Gastrocnemius medialis (tissue), 4 donors: ENCODE data around the gene MALRD1. TPM values are rescaled to one million over a fixed set of nuclear protein-coding genes. Genes with fewer than 3 reads are reported as not detected.

Experiments
- ATAC-seq, 2 donors: fragments of 150-250 bp; one replicate each; pipeline ENCODE4 v1.9.1; 2016
- DNase-seq, 2 donors: peaks; one replicate each; pipeline ENCODE4 v3.0.0-alpha.2; 2019
- H3K27ac ChIP-seq, 4 donors: fragments of 200-600 bp; sonication (generic); 1 replicate in 1 of 4; 2 replicates in 3 of 4; pipeline ENCODE4 v1.5.1; 2016 to 2018; ENCODE audit warnings: mild to moderate bottlenecking in 2 of 4, moderate library complexity in 1 of 4
- H3K27me3 ChIP-seq, 3 donors: fragments of 200-600 bp; sonication (generic) in 2 of 3; 1 replicate in 1 of 3; 2 replicates in 2 of 3; pipeline versions ENCODE4 v1.5.1 to v1.6.0; 2016 to 2019; ENCODE audit warnings: mild to moderate bottlenecking in 1 of 3, moderate library complexity in 1 of 3
- H3K36me3 ChIP-seq, 2 donors: fragments of 200-600 bp; sonication (generic) in 1 of 2; one replicate each; pipeline ENCODE4 v1.5.1; 2017 to 2018
- H3K4me1 ChIP-seq, 2 donors: fragments of 200-600 bp; sonication (generic) in 1 of 2; one replicate each; pipeline ENCODE4 v1.5.1; 2016 to 2017; ENCODE audit warnings: mild to moderate bottlenecking in 2 of 2
- H3K4me3 ChIP-seq, 4 donors: fragments of 200-600 bp; sonication (generic) in 3 of 4; 1 replicate in 1 of 4; 2 replicates in 3 of 4; pipeline ENCODE4 v1.5.1; 2016 to 2019; ENCODE audit warnings: mild to moderate bottlenecking in 2 of 4
- H3K9me3 ChIP-seq, 3 donors: fragments of 200-600 bp; sonication (generic) in 2 of 3; 1 replicate in 1 of 3; 2 replicates in 2 of 3; pipeline ENCODE4 v1.5.1; 2016 to 2019
- POLR2A ChIP-seq, 2 donors: fragments of 450-650 bp; IDR thresholded peaks; one replicate each; pipeline ENCODE4 v1.6.1; 2017; ENCODE audit warnings: antibody characterized with exemption in 2 of 2, mild to moderate bottlenecking in 2 of 2, moderate library complexity in 2 of 2
- in situ Hi-C, 4 donors: fragments of 200-750 bp; cut with MboI; loops; one replicate each; pipeline versions ENCODE4 v1.15.0 to v1.8.0; 2017; ENCODE audit warnings: low sequenced_read_pairs in 4 of 4
- intact Hi-C: fragments of 100-400 bp; cut with DNase I; formaldehyde crosslinking; loops from one replicate; pipeline ENCODE4 v1.15.1; 2023; ENCODE audit warnings: low total_unique reads
- total RNA-seq, 4 donors: library from RNA; depleted of rRNA; stranded (reverse); fragments of >200 nt; gene quantifications; one replicate each; pipeline versions ENCODE4 v1.1.0 to v1.2.3, GENCODE V29; 2016
- TF ChIP-seq, protein P1 (sequence below), 5 experiments: fragments of 450-650 bp in 3 of 5; fragments of 200-600 bp in 2 of 5; sonication (generic) in 2 of 5; IDR thresholded peaks in 4 of 5; conservative IDR thresholded peaks in 1 of 5; 1 replicate in 4 of 5; 2 replicates in 1 of 5; pipeline ENCODE4 v1.5.1; 2016 to 2019; ENCODE audit warnings: antibody characterized with exemption in 5 of 5, mild to moderate bottlenecking in 3 of 5, moderate library complexity in 3 of 5

The MALRD1 gene
- total RNA-seq, 4 donors from 2014 or later, result 0.75 TPM; not detected in 3

- H3K27ac ChIP-seq, result peak overlapping the region in 2 of 4 donors; percentile 34 to 46
Observed at GRCh38 chr10:19629567-19629966, 581.0 kb downstream of the MALRD1 start.

GRCh38 chr10:19634163-19634562 lies 585.6 kb downstream of the MALRD1 start:
- TF ChIP-seq POLR2A (IDR thresholded peaks at IDR 0.05), result no peak
- TF ChIP-seq, protein P1, sequence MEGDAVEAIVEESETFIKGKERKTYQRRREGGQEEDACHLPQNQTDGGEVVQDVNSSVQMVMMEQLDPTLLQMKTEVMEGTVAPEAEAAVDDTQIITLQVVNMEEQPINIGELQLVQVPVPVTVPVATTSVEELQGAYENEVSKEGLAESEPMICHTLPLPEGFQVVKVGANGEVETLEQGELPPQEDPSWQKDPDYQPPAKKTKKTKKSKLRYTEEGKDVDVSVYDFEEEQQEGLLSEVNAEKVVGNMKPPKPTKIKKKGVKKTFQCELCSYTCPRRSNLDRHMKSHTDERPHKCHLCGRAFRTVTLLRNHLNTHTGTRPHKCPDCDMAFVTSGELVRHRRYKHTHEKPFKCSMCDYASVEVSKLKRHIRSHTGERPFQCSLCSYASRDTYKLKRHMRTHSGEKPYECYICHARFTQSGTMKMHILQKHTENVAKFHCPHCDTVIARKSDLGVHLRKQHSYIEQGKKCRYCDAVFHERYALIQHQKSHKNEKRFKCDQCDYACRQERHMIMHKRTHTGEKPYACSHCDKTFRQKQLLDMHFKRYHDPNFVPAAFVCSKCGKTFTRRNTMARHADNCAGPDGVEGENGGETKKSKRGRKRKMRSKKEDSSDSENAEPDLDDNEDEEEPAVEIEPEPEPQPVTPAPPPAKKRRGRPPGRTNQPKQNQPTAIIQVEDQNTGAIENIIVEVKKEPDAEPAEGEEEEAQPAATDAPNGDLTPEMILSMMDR (IDR thresholded peaks at IDR 0.05 in 4 of 5, conservative IDR thresholded peaks at IDR 0.05 in 1 of 5), result no peak
- intact Hi-C loops, result loop anchor here (5.0 kb wide), 1 partner anchor 42 kb away; no protein-coding TSS in a partner anchor
- Histone ChIP-seq H3K27me3 (no peaks in the 10 kb centered on the region), H3K4me3 (no peak overlapping the region), H3K27ac (no peak overlapping the region), H3K4me1 (peaks cover 5 to 10% of the 10 kb centered on the region in 2 donors), H3K9me3 (no peaks in the 10 kb centered on the region), H3K36me3 (no peaks in the 10 kb centered on the region)
- no peak for DNase-seq
- ATAC-seq, result no peak
- in situ Hi-C loops, result no loop called here

More at GRCh38 chr10:19629567-19629966, 581.0 kb downstream of the MALRD1 start:
- intact Hi-C loops, result no loop called here
- Histone ChIP-seq H3K4me1 (peaks cover 0 to 7% of the 10 kb centered on the region in 2 donors), H3K27me3 (no peaks in the 10 kb centered on the region), H3K36me3 (no peaks in the 10 kb centered on the region), H3K4me3 (no peak overlapping the region), H3K9me3 (no peaks in the 10 kb centered on the region)
- in situ Hi-C loops, result no loop called here
- DNase-seq (peak; percentile 14 to 60), ATAC-seq (peak; percentile 60 to 79)
- TF ChIP-seq, protein P1 (IDR thresholded peaks at IDR 0.05 in 4 of 5, conservative IDR thresholded peaks at IDR 0.05 in 1 of 5), result no peak
- no peak for TF ChIP-seq POLR2A (IDR thresholded peaks at IDR 0.05)

DNA sequence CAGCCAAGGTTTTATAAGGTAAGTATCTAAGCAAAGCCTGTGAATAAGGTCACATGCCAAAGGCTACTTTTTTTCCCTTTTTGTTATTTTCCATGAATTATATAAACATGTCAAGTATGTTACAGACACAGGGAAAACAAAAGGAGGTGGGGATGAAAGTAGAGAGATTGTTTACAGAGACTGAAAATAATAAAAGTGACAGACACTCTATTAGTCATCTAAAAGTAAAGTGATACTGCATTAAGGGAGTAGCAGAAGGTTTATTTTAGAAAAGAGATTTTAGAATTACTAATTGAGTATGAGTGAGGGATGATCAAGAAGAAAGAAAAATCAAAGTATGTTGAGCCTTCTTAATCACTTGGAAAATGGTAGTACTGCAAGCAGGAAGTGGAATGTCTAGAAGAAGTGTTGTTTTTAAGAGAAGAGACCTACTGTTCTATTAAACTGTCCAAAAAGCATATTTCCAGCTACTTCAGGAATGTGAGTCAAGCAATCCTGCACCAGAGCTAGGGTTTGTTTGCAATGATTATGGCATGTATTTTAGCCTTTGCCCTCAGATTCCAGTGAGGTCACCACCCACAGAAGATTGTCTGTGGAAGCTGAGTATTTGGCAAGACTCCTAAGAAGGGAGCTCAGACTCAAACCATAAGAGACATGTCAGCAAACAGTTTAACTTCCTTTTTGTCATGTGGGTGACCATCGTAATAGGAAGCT lies 589.7 kb downstream of the MALRD1 start:
- peak overlapping the region; percentile 45 to 65 (median 54) for H3K27ac ChIP-seq
- DNase-seq, result no peak
- H3K4me1 ChIP-seq, result peaks cover 5 to 7% of the 10 kb centered on the region in 2 donors
- H3K9me3 ChIP-seq, result no peaks in the 10 kb centered on the region
- intact Hi-C loops, result no loop called here
- TF ChIP-seq POLR2A (IDR thresholded peaks at IDR 0.05), result no peak
- TF ChIP-seq, protein P1 (IDR thresholded peaks at IDR 0.05 in 4 of 5, conservative IDR thresholded peaks at IDR 0.05 in 1 of 5), result no peak
- H3K4me3 ChIP-seq, result peak overlapping the region; percentile 1 to 33 (median 22)
- in situ Hi-C loops, result no loop called here
- peak; percentile 54 to 59 for ATAC-seq
- H3K27me3 ChIP-seq, result no peaks in the 10 kb centered on the region
- no peaks in the 10 kb centered on the region for H3K36me3 ChIP-seq

DNA sequence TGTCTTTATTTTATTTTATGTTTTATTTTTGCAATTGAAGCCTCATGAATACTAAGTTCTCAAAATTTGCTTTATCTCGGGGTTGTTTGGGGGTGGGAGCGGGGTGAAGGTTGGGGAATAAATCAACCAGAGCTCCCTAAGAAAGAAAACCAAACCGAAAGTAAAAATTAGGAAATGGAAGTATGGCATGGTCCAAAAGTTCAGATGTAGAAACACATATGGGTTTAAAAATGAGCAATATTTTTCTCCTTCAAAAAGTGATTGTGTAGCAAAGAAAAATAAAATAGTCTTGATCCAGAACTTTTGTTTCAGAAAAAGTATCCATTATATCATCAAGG lies 590.3 kb downstream of the MALRD1 start:
- no peak for TF ChIP-seq POLR2A (IDR thresholded peaks at IDR 0.05)
- TF ChIP-seq, protein P1 (IDR thresholded peaks at IDR 0.05 in 4 of 5, conservative IDR thresholded peaks at IDR 0.05 in 1 of 5), result no peak
- Histone ChIP-seq H3K27me3 (no peaks in the 10 kb centered on the region), H3K9me3 (no peaks in the 10 kb centered on the region), H3K36me3 (no peaks in the 10 kb centered on the region), H3K27ac (peak overlapping the region; percentile 45 to 65 (median 54)), H3K4me1 (peaks cover 5 to 7% of the 10 kb centered on the region in 2 donors), H3K4me3 (peak overlapping the region; percentile 1 to 33 (median 22))
- DNase-seq (no peak), ATAC-seq (no peak)
- intact Hi-C loops (no loop called here), in situ Hi-C loops (no loop called here)
